Mesodermal cell (in vitro differentiated cells): ENCODE results near the gene PRKACG.

Source experiments
- H3K27ac ChIP-seq: 2 replicates; pipeline ENCODE4 v1.7.0; 2013; ENCODE audit warnings: mild to moderate bottlenecking, low read depth, low read length, moderate library complexity; ENCODE audit not compliant: severe bottlenecking
- H3K36me3 ChIP-seq: 2 replicates; pipeline ENCODE4 v1.7.1; 2013; ENCODE audit warnings: mild to moderate bottlenecking, low read length, moderate library complexity; ENCODE audit not compliant: control insufficient read depth, insufficient read depth
- H3K4me1 ChIP-seq: one replicate; pipeline ENCODE4 v1.7.1; 2013; ENCODE audit warnings: mild to moderate bottlenecking, low read length; ENCODE audit not compliant: insufficient read depth, control insufficient read depth, poor library complexity, severe bottlenecking
- H3K4me3 ChIP-seq: 2 replicates; pipeline ENCODE4 v1.7.0; 2013; ENCODE audit warnings: low read length, control low read depth, mild to moderate bottlenecking; ENCODE audit not compliant: insufficient read depth, poor library complexity, severe bottlenecking; ENCODE audit errors: extremely low read depth
- H3K9me3 ChIP-seq: 2 replicates; pipeline ENCODE4 v1.7.1; 2013; ENCODE audit warnings: mild to moderate bottlenecking, low read length, moderate library complexity; ENCODE audit not compliant: control insufficient read depth
- WGBS, 2 experiments: methylation state at CpG; one replicate each; pipeline ENCODE4 v1.1.5; 2013; ENCODE audit warnings: missing lambda C conversion rate in 2 of 2; ENCODE audit not compliant: insufficient coverage in 2 of 2; 5-methylcytosine and 5-hydroxymethylcytosine counted together

PRKACG gene

GRCh38 chr9:69027355-69028097, 13.6 kb upstream of the PRKACG start:
- H3K4me1 ChIP-seq = peaks cover 11% of the 10 kb centered on the region
- H3K27ac ChIP-seq = no peak overlapping the region
- WGBS, 2 experiments = 34 to 37% methylated on average over 3 of the region's 5 CpGs
- no peaks in the 10 kb centered on the region for H3K36me3 ChIP-seq
- H3K4me3 ChIP-seq = no peak overlapping the region
- peaks cover 13% of the 10 kb centered on the region for H3K9me3 ChIP-seq

GRCh38 chr9:69023650-69024049, 9.7 kb upstream of the PRKACG start:
- no peak overlapping the region for H3K27ac ChIP-seq
- no peak overlapping the region for H3K4me3 ChIP-seq
- no peaks in the 10 kb centered on the region for H3K9me3 ChIP-seq
- no peaks in the 10 kb centered on the region for H3K36me3 ChIP-seq
- 59 to 83% methylated on average over 4 to 5 of the region's 7 CpGs for WGBS, 2 experiments
- H3K4me1 ChIP-seq = no peaks in the 10 kb centered on the region

DNA sequence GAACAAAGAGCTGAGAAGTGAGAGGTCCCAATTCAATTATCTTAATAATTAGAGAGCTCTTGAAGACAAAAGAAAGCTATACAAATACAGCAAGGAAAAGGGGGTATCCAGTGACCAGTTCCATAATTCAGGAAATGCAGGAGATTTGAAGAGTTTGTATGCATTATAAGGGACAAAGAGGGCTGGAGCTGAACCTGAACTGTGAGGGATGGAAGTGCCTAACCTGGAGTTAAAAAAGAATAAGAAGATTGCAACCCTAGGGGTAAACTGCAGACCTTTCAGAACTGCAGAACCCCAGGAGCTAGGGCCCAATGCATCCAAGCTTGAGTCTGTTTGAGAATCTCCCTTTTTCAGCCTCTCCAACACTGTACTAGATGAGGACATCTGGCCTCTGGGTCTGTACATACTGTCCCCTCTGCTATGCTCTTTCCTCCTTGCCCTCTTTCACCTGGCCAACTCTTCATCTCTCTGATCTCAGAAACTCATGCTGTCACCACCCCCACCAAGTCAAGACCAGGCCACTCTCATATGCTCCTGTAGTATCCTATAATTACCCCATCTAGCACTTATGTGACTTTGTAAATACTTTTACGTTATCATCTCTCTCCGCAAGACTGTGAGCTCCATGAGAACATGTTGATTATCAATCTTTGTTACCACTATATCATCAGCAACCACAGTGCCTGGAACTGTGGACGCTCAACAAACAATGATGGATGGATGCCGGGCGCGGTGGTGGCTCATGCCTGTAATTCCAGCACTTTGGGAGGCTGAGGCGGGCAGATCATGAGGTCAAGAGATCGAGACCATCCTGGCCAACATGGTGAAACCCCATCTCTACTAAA, 6.6 kb upstream of the PRKACG start:
- 83 to 94% methylated on average over 2 to 6 of the region's 8 CpGs for WGBS, 2 experiments
- Histone ChIP-seq H3K9me3 (no peaks in the 10 kb centered on the region), H3K27ac (no peak overlapping the region), H3K36me3 (no peaks in the 10 kb centered on the region), H3K4me1 (no peaks in the 10 kb centered on the region), H3K4me3 (no peak overlapping the region)

GRCh38 chr9:69019808-69020207, 5.9 kb upstream of the PRKACG start:
- 63 to 79% methylated on average over 1 to 2 of the region's 3 CpGs for WGBS, 2 experiments
- no peaks in the 10 kb centered on the region for H3K36me3 ChIP-seq
- H3K4me3 ChIP-seq = no peak overlapping the region
- H3K27ac ChIP-seq = no peak overlapping the region
- no peaks in the 10 kb centered on the region for H3K9me3 ChIP-seq
- no peaks in the 10 kb centered on the region for H3K4me1 ChIP-seq

GRCh38 chr9:69018737-69019136, 4.8 kb upstream of the PRKACG start:
- Histone ChIP-seq H3K4me1 (no peaks in the 10 kb centered on the region), H3K27ac (no peak overlapping the region), H3K4me3 (no peak overlapping the region), H3K9me3 (no peaks in the 10 kb centered on the region), H3K36me3 (no peaks in the 10 kb centered on the region)
- 70 to 94% methylated on average over 2 to 4 of the region's 5 CpGs for whole genome bisulfite sequencing, 2 experiments

- Histone ChIP-seq H3K9me3 (no peaks in the 10 kb centered on the region), H3K36me3 (no peaks in the 10 kb centered on the region), H3K27ac (no peak overlapping the region), H3K4me3 (no peak overlapping the region), H3K4me1 (no peaks in the 10 kb centered on the region)
- WGBS, 2 experiments = 67 to 75% methylated on average over 2 to 3 of the region's 5 CpGs
These were observed 2.5 kb upstream of the PRKACG start for GRCh38 chr9:69016191-69017096.

DNA sequence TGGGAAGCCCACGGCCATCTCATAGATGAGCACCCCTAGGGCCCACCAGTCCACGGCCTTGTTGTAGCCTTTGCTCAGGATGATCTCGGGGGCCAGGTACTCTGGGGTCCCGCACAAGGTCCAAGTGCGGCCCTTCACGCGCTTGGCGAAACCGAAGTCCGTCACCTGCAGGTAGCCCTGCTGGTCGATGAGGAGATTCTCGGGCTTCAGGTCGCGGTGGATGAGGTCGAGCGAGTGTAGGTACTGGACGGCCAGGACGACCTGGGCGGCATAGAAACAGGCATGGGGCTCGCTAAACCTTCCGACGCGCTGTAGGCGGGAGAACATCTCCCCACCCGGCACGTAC, 558 bp downstream of the PRKACG start:
- H3K27ac ChIP-seq = no peak overlapping the region
- no peaks in the 10 kb centered on the region for H3K9me3 ChIP-seq
- H3K4me3 ChIP-seq = no peak overlapping the region
- H3K4me1 ChIP-seq = no peaks in the 10 kb centered on the region
- H3K36me3 ChIP-seq = no peaks in the 10 kb centered on the region
- WGBS, 2 experiments = 93 to 97% methylated on average over 26 of the region's 26 CpGs

- Histone ChIP-seq H3K9me3 (no peaks in the 10 kb centered on the region), H3K36me3 (no peaks in the 10 kb centered on the region), H3K4me3 (no peak overlapping the region), H3K4me1 (no peaks in the 10 kb centered on the region), H3K27ac (no peak overlapping the region)
- 91 to 93% methylated on average over 16 to 17 of the region's 18 CpGs for WGBS, 2 experiments
These were observed 1.1 kb downstream of the PRKACG start for GRCh38 chr9:69012696-69013381.

DNA sequence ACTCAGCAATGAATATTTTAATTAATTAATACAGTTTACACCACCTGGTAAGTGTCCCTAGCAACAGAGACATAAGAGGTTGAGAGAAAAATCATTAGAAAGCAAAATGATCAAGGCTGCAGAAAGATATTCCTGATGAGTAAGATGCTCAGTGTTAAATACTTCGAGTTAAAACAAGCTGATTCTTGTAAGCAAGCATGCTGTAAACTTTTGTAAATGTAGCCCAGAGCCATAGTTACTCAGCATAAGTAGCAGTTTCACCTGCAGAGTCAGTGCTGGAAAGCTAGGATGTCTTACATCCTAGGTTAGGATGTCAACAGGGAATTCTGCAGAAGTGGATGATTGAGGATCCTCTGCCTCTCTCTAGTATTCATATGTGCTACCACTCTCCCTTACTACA, 4.2 kb downstream of the PRKACG start:
- Histone ChIP-seq H3K4me1 (no peaks in the 10 kb centered on the region), H3K36me3 (no peaks in the 10 kb centered on the region), H3K4me3 (no peak overlapping the region), H3K27ac (no peak overlapping the region), H3K9me3 (no peaks in the 10 kb centered on the region)
- 71 to 80% methylated on average over 1 of the region's 1 CpG for WGBS, 2 experiments

DNA sequence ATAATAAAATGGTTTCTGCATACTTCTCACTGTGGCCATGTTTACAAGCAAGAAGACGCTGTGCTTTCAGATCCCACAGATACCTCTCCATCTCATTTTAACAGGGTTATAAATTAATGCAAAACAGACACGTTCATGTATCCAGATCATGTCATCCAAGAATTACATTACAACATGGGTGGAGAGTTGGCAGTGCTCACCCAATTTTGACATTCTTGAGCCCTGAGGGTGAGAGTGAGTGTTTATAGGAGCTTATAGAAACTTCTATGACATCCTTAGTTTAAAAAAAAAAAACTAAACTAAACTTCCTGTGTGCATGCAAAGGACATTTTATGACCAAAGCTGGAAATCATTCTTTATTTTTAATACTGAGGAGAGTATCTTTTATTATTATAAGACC, 9.1 kb downstream of the PRKACG start:
- Histone ChIP-seq H3K4me1 (no peaks in the 10 kb centered on the region), H3K4me3 (no peak overlapping the region), H3K36me3 (no peaks in the 10 kb centered on the region), H3K9me3 (no peaks in the 10 kb centered on the region), H3K27ac (no peak overlapping the region)
- WGBS, 2 experiments = no CpG with 5 or more reads among the region's 2 CpGs
